Activated CD8-positive, alpha-beta memory T cell treated with anti-CD3 and anti-CD28 coated beads for 48 hours (primary cell): ENCODE measurements around the gene ZNF23.

Experiments used
- DNase-seq, 3 experiments: peaks; one replicate each; pipeline ENCODE4 v3.0.0-alpha.2; 2020; ENCODE audit warnings: low read depth in 2 of 3, low spot score in 2 of 3

Gene ZNF23

DNA sequence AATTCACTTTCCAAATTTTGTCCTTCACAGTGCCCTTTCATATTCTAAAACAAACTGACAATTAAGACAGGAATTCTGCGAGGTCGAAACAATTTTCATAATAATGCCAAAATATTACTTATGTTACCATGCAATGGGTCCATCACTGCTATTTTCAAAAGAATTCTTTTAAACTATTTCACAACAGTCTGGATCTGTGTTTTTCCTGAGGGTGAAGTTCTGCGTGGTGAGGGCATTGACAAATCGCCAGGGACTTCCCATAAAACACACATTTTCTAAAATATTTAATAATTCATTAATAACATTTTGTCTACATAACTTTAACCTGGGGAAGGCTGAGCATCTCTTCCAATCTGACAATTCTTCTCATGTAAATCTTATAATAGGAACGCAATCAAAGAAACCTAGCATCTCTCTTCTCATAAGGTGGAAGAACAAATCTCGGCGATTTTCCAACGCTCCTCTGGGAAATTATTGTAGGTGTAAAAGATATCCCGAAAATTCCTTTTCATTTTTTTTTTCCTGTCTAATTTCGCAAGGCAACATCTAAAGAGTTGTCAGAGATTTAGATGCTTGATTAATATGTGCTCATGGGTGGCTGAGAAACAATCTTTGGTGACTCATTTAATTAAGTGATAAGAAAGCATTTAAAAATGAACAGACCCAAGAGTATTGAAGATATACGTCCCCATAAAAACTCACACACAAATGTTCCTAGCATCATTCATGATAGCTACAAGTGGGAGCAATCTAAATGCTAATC lies 62.1 kb downstream of the ZNF23 start:
- no peak for DNase-seq
